Ishikawa (cell line): ENCODE results near the gene LUC7L3.

Experiments
- CEBPB ChIP-seq: IDR thresholded peaks from 2 replicates; pipeline ENCODE4 v1.6.1; 2012
- CREB1 ChIP-seq: IDR thresholded peaks from 2 replicates; pipeline ENCODE4 v1.6.1; 2012; ENCODE audit warnings: low read depth
- EGR1 ChIP-seq: IDR thresholded peaks from 2 replicates; pipeline ENCODE4 v1.6.1; 2012
- EP300 ChIP-seq: IDR thresholded peaks from 2 replicates; pipeline ENCODE4 v1.6.1; 2012; ENCODE audit warnings: borderline replicate concordance
- FOXM1 ChIP-seq: IDR thresholded peaks from 2 replicates; pipeline ENCODE4 v1.6.1; 2012; ENCODE audit warnings: low read depth, borderline replicate concordance
- NFIC ChIP-seq: IDR thresholded peaks from 2 replicates; pipeline ENCODE4 v1.6.1; 2012
- RAD21 ChIP-seq: IDR thresholded peaks from 2 replicates; pipeline ENCODE4 v1.6.1; 2012; ENCODE audit warnings: low read depth
- TAF1 ChIP-seq: IDR thresholded peaks from 2 replicates; pipeline ENCODE4 v1.6.1; 2012; ENCODE audit warnings: low read depth, mild to moderate bottlenecking
- TCF12 ChIP-seq: IDR thresholded peaks from 2 replicates; pipeline ENCODE4 v1.6.1; 2012; ENCODE audit warnings: low read depth
- TEAD4 ChIP-seq: IDR thresholded peaks from 2 replicates; pipeline ENCODE4 v1.6.1; 2012
- YY1 ChIP-seq: IDR thresholded peaks from 2 replicates; pipeline ENCODE4 v1.6.1; 2012; ENCODE audit warnings: low read depth
- ZBTB7A ChIP-seq: IDR thresholded peaks from 2 replicates; pipeline ENCODE4 v1.6.1; 2012; ENCODE audit warnings: low read depth
- TF ChIP-seq, protein P1 (sequence below): IDR thresholded peaks from 2 replicates; pipeline ENCODE4 v1.6.1; 2012; ENCODE audit warnings: low read depth, mild to moderate bottlenecking
- TF ChIP-seq, protein P2 (sequence below): IDR thresholded peaks from 2 replicates; pipeline ENCODE4 v1.6.1; 2012
- TF ChIP-seq, protein P3 (sequence below): IDR thresholded peaks from 2 replicates; pipeline ENCODE4 v1.6.1; 2012

Gene LUC7L3

DNA sequence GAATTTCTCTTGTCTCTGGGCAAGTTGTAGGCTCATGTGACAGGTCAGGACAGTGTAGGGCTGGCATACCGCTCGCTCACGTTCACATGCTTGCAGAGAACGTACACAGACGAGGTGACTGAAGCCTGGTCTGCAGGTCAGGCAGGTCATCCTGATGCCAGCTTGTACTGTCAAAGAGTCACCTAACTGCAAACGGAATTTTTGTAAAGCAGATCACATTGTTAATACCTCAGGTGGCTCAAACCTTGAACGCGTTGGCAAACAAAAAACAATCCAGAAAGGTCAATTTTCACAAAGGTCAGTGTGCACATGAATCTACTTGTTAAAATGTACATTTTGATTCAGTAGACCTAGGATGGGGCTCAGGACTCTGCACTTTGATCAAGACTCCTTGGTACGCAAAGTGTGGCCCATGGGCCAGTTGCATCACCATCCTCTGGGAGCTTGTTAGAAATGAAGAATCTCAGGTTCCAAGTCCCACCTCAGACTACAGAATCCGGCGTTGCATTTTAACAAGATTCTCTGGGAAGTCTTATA lies 40.3 kb upstream of the LUC7L3 start:
- no peak for TF ChIP-seq FOXM1
- no peak for TF ChIP-seq YY1
- TF ChIP-seq RAD21 = no peak
- TF ChIP-seq NFIC = no peak
- TF ChIP-seq, protein P1, sequence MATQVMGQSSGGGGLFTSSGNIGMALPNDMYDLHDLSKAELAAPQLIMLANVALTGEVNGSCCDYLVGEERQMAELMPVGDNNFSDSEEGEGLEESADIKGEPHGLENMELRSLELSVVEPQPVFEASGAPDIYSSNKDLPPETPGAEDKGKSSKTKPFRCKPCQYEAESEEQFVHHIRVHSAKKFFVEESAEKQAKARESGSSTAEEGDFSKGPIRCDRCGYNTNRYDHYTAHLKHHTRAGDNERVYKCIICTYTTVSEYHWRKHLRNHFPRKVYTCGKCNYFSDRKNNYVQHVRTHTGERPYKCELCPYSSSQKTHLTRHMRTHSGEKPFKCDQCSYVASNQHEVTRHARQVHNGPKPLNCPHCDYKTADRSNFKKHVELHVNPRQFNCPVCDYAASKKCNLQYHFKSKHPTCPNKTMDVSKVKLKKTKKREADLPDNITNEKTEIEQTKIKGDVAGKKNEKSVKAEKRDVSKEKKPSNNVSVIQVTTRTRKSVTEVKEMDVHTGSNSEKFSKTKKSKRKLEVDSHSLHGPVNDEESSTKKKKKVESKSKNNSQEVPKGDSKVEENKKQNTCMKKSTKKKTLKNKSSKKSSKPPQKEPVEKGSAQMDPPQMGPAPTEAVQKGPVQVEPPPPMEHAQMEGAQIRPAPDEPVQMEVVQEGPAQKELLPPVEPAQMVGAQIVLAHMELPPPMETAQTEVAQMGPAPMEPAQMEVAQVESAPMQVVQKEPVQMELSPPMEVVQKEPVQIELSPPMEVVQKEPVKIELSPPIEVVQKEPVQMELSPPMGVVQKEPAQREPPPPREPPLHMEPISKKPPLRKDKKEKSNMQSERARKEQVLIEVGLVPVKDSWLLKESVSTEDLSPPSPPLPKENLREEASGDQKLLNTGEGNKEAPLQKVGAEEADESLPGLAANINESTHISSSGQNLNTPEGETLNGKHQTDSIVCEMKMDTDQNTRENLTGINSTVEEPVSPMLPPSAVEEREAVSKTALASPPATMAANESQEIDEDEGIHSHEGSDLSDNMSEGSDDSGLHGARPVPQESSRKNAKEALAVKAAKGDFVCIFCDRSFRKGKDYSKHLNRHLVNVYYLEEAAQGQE = no peak
- TF ChIP-seq CEBPB = no peak
- TF ChIP-seq EP300 = no peak
- no peak for TF ChIP-seq ZBTB7A
- TF ChIP-seq TAF1 = no peak
- no peak for TF ChIP-seq EGR1
- TF ChIP-seq, protein P2, sequence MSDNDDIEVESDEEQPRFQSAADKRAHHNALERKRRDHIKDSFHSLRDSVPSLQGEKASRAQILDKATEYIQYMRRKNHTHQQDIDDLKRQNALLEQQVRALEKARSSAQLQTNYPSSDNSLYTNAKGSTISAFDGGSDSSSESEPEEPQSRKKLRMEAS = no peak
- TF ChIP-seq TEAD4 = no peak
- TF ChIP-seq CREB1 = no peak
- TF ChIP-seq TCF12 = no peak
- TF ChIP-seq, protein P3, sequence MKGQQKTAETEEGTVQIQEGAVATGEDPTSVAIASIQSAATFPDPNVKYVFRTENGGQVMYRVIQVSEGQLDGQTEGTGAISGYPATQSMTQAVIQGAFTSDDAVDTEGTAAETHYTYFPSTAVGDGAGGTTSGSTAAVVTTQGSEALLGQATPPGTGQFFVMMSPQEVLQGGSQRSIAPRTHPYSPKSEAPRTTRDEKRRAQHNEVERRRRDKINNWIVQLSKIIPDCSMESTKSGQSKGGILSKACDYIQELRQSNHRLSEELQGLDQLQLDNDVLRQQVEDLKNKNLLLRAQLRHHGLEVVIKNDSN = no peak

DNA sequence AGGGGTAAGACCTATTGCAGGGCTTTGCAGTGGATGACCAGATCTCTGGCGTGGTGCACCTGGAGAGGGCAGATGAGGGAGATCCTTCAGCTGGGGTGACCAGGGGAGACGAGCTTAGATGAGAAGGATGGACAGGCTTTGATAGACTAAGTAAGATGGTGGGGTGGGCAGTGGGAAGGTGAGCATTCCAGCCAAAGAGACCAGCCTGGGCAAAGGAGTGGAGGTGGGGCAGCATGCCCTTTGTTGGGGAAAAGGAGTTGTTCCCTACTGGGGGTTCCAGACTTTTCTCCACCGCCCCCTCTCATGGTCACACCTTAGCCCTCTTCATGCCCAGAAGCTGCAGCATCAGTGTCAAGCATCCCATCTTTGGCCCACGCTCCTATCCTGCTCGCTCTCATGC lies 39.3 kb upstream of the LUC7L3 start:
- no peak for TF ChIP-seq NFIC
- no peak for TF ChIP-seq EGR1
- TF ChIP-seq, protein P1 = no peak
- no peak for TF ChIP-seq EP300
- no peak for TF ChIP-seq YY1
- no peak for TF ChIP-seq CEBPB
- TF ChIP-seq RAD21 = no peak
- TF ChIP-seq FOXM1 = no peak
- no peak for TF ChIP-seq TCF12
- TF ChIP-seq TEAD4 = no peak
- TF ChIP-seq CREB1 = no peak
- TF ChIP-seq TAF1 = no peak
- TF ChIP-seq, protein P3 = no peak
- no peak for TF ChIP-seq ZBTB7A
- TF ChIP-seq, protein P2 = no peak

GRCh38 chr17:50681263-50682200 lies 37.9 kb upstream of the LUC7L3 start:
- TF ChIP-seq RAD21 = peak; percentile 64
- TF ChIP-seq, protein P1 = no peak

DNA sequence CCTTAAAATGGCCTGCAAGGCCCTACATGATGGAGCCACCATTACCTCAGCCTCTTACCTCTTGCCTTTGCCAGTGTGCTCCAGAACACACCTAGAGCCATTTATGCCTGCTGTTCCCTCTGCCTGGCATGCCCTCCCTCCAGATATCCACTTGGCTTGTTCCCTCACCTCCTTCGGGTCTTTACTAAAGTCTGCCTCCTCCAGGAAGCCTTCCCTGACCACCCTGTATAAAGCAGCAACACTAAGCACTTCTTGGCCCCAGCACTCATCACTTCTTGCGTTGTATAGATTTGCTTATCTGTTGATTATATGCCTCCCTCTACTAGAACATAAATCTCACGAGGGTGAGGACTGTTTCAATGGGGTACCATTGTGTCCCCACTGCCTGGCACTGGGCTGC lies 37.0 kb upstream of the LUC7L3 start:
- no peak for TF ChIP-seq TEAD4
- TF ChIP-seq EGR1 = no peak
- TF ChIP-seq CEBPB = no peak
- TF ChIP-seq RAD21 = no peak
- no peak for TF ChIP-seq FOXM1
- no peak for TF ChIP-seq NFIC
- TF ChIP-seq TAF1 = no peak
- no peak for TF ChIP-seq YY1
- no peak for TF ChIP-seq ZBTB7A
- no peak for TF ChIP-seq EP300
- TF ChIP-seq, protein P2 = no peak
